Effector CD4-positive, alpha-beta T cell (primary cell): ENCODE results near the gene PAN2.
A peak's percentile ranks its signal among the peaks of the same experiment; 100 is the strongest.
"Not testable (repeated sequence)": the region's sequence is repeated elsewhere in the genome, so short reads cannot be mapped to it uniquely, and the experiment has no call there.

Experiments used
- DNase-seq: peaks from one replicate; pipeline ENCODE4 v3.0.0-alpha.2; 2020
- total RNA-seq: gene quantifications from one replicate; lab custom pipeline; 2026; lab: John Stamatoyannopoulos, UW

The PAN2 gene
- total RNA-seq: 124 reads per million, percentile 86 among the genes with 10 or more reads in this experiment

DNA sequence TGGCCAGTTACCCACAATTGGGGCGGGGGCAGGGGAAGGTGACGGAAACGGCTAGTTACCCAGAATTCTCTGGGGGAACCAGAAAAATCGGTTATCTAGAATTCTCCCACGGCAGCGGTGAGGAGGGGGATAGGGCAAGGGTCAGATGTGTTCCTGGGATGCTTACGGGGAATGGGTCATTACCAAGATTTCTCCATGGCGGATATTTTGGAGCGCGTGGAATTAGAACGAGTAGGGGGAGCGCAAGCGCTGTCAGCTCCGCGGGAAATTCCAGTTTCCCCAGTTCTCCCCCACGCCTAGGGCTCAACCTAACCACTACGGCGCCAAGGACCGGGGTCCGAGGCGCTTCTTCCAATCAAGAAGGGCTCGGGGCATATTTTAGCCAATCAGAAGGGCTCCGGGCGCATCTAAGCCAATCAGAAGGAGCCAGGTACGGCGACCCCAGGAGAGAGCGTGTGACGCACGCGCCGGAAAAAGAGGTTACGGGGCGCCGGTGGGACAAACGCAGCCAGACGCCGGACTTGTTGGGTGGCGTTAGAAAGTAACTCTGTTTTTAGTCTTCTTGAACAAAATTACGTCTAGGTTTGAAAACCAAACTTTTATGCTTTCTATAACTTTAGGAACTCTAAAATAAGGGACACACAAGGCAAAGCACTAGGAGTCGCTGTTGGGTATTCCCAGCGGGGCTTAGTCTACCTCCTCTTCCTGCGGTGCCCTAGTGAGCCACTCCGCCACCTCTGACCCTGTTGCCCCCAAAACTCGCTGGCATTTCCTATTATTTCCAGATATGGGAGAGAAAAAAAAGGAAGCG is at the start of gene PAN2:
Gene PAN2, minus strand, starts transcription at position 322 of the 811 bp plus-strand sequence. CDS start 906 bp downstream, outside the sequence.
- peak; percentile 87 for DNase-seq

- no peak for DNase-seq
Observed at GRCh38 chr12:56382611-56383010, 48.8 kb upstream of the PAN2 start.

DNA sequence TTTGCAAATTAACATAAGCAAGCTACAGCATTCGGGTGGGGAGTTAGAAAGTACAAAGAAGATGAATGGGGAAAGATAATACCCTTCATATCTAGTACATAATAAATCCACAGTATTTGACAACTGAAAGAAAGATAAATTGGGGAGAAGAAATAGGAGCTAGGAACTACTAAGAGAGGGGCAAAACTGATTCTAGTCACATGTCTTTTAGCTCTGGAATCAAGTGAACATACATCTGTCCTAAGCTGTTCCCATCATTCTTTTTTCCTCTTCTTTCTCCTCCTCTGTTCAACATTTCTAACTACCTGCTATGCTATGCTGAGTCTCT is 44.2 kb upstream of the PAN2 start:
- no peak for DNase-seq

GRCh38 chr12:56377310-56377988 is 43.6 kb upstream of the PAN2 start:
- DNase-seq: no peak

- no peak for DNase-seq
Observed at GRCh38 chr12:56375598-56376434, 42.0 kb upstream of the PAN2 start.

GRCh38 chr12:56374726-56375597 is 41.2 kb upstream of the PAN2 start:
- DNase-seq: no peak

DNA sequence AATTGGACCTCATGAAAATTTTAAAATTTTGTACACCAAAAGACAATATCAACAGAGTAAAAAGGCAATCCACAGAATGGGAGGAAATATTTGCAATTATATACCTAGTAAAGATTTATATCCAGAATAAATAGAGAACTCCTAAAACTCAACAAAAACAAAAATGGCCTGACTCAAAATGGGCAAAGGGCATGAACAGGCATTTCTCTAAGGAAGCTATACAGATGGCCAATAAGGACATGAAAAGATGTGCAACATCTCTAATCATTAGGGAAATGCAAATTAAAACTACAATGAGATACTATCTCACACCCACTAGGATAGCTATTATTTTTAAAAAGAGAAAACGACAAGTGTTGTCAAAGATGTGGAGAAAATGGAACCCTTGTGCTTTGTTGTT is 39.7 kb upstream of the PAN2 start:
- DNase-seq: no peak

- no peak for DNase-seq
Observed at GRCh38 chr12:56366948-56367347, 33.1 kb upstream of the PAN2 start.

DNA sequence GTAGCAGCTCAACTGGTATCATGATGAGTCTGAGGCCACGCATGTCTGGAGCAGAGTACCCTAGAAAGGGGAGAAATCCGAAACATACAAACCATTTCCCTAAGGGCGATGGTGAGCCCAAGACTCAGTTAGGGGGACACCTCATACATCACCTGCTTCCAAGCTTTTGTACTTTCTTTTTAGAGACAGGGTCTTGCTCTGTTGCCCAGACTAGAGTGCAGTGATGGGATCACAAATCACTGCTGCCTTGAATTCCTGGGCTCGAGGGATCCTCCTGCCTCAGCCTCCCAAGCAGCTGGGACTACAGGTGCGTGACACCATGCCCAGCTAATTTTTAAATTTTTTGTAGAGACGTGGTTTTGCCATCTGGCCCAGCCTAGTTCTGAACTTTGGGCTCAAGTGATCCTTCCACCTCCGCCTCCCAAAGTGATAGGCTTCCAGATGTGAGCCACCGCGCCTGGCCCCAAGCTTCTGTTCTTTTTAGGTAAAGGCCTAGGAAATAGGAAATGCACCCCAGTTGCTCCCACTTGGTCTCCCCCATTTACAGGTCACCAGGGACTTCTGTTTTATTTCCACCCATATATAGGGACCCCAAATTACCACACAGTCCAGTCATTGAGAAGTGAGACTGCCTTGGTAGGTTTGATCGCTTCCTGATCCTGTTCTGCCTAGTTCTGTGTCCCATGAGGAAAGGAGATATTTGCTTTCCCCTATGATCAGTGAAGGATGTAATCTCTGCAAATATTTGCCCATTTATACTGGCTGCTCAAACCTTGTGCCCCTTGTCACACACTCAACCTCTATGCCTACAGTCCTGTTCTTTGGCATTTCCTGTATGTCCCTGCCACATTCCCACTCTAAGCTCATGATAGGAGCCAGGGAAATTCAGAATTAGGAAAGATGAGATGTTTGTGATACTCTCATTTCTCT is 28.6 kb upstream of the PAN2 start, which contains the start of gene APOF:
Gene APOF, minus strand, starts transcription at position 728 of the 930 bp plus-strand sequence. Its CDS starts 112 bp downstream, at position 616.
- DNase-seq: no peak

DNA sequence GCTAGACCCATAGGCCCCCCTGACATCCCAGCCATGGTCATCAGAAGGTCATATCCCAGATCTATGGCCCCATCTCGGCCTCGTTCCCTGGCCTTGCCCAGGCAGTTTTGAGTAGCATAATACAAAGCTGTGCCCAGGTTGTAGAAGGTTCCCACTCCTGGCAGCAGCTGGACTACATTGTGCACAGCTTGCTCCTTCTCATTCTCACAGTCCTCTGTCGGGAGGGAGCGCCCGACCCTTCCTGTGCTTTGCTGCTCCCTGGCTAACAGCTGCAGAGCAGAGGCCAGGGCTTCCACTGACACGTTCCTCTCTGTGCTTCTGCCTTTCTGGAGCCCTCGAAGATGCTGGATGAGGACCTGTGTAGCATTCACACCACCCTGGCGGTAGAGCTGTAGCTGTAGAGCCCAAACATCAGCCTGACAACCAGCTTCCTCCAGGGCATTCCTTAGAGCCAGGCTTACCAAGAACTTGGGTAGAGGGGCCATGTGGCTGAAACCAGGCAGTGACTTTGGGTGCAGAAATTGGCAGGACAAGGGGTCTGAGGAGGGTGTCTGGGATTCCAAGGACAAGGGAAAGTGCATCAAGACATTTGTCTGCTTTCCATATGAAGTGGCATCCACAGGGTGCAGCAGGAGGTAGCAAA is 27.8 kb upstream of the PAN2 start:
- no peak for DNase-seq

- peak; percentile 98 for DNase-seq
Observed at GRCh38 chr12:56359851-56360767, 26.3 kb upstream of the PAN2 start, which contains the start of gene STAT2. STAT2 (minus strand) TSS chr12:56360107; CDS start chr12:56356571, 3,536 bp downstream.

- DNase-seq: no peak
Observed at GRCh38 chr12:56358836-56359532, 25.2 kb upstream of the PAN2 start.

- no peak for DNase-seq
Observed at GRCh38 chr12:56351325-56351724, 17.5 kb upstream of the PAN2 start.

DNA sequence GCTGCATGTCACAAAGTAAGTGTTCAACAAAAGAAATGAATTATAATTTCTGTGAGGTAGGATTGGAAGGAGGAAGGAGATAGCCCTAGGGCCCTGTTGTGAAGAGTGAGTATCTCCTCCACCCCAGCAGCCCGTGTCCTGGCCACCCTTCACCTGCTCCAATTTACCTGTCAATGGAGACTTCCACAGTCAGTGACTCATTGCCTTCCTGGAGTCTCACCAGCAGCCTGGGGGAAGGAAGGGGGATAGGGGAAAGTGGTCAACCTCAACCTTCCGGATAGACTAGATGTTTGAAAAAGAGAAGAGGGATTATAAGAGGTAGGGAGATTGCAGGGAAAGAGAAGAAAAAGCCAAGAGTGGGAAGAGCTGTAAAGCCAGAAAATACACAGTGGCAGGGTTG is 16.9 kb upstream of the PAN2 start:
- DNase-seq: no peak

- DNase-seq: no peak
Observed at GRCh38 chr12:56348776-56349175, 15.0 kb upstream of the PAN2 start.

- DNase-seq: not testable (repeated sequence)
Observed at GRCh38 chr12:56347255-56347654, 13.5 kb upstream of the PAN2 start.

DNA sequence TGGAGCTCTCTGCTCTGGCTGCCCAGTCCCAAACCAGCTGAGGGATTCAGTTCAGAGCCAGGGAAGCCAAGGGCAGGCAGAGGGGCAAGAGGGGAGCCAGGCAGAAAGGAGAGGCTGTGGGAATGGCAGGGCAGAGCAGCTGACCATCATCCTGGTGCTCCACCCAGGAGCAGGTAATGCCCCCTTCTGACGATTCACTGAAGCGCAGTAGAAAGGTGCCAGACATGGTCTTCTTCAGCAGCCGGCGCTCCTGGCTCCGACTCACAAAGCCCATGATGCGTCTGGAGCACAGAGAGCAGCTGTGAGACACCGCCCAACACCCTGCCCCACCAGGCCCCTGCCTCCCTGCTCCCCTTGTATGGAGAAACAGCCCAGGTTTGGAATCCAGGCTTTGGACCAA is 12.9 kb upstream of the PAN2 start:
- no peak for DNase-seq

- DNase-seq: not testable (repeated sequence)
Observed at GRCh38 chr12:56342290-56342689, 8.5 kb upstream of the PAN2 start.

DNA sequence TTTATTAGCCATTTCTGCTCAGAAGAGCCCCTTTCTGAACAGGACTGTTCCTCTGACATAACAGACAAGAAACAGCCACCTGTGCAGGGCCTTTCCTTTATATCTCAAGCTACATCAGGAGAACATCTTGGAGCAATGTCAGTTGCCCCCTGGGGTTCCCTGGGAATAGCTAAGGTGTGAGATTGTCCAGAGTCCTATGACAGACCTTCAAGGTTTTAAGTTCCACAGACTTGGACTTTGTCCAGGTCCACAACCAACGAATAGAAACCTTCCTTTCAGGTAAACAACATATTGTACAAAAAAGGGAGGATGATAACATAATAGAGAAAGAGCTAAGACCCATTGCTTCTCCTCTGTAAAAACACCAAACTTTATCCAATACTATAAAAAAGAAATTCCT is 7.8 kb upstream of the PAN2 start:
- no peak for DNase-seq
